Esophagus muscularis mucosa (tissue), 4 donors: ENCODE data around the gene KANK4.

Experiments used
- EP300 ChIP-seq: sonication (generic); formaldehyde crosslinking; IDR thresholded peaks from one replicate; pipeline ENCODE4 v1.6.1; 2017; ENCODE audit warnings: antibody characterized with exemption
- POLR2A ChIP-seq: fragments of 450-650 bp; IDR thresholded peaks from one replicate; pipeline ENCODE4 v1.6.1; 2017; ENCODE audit warnings: antibody characterized with exemption, moderate library complexity, mild to moderate bottlenecking, low read depth
- POLR2AphosphoS5 ChIP-seq, 2 donors: sonication (generic); formaldehyde crosslinking; IDR thresholded peaks; one replicate each; pipeline ENCODE4 v1.6.1; 2017; ENCODE audit warnings: antibody characterized with exemption in 2 of 2
- TF ChIP-seq, protein P1 (sequence below), 3 experiments: fragments of 200-600 bp in 2 of 3; fragments of 450-650 bp in 1 of 3; sonication (generic) in 2 of 3; IDR thresholded peaks; one replicate each; pipeline ENCODE4 v1.5.1; 2017 to 2019; ENCODE audit warnings: antibody characterized with exemption in 3 of 3, mild to moderate bottlenecking in 2 of 3, moderate library complexity in 1 of 3

DNA sequence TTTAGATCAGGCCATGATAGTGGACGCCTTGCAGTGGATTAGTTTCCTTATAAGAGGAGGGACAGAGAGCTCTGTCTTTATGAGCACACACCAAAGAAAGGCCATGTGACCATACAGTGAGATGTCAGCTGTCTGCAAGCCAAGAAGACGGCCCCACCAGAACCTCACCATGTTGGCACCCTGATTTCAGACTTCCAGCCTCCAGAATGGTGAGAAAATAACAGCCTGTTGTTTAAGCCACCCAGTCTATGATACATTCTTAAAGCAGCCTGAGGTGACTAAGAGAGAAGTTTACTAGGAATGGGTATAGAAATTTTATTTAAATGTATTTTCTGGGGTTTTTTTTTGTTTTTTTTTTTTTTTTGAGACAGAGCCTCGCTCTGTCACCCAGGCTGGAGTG, 95.1 kb downstream of the KANK4 start:
- TF ChIP-seq, protein P1, sequence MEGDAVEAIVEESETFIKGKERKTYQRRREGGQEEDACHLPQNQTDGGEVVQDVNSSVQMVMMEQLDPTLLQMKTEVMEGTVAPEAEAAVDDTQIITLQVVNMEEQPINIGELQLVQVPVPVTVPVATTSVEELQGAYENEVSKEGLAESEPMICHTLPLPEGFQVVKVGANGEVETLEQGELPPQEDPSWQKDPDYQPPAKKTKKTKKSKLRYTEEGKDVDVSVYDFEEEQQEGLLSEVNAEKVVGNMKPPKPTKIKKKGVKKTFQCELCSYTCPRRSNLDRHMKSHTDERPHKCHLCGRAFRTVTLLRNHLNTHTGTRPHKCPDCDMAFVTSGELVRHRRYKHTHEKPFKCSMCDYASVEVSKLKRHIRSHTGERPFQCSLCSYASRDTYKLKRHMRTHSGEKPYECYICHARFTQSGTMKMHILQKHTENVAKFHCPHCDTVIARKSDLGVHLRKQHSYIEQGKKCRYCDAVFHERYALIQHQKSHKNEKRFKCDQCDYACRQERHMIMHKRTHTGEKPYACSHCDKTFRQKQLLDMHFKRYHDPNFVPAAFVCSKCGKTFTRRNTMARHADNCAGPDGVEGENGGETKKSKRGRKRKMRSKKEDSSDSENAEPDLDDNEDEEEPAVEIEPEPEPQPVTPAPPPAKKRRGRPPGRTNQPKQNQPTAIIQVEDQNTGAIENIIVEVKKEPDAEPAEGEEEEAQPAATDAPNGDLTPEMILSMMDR (IDR thresholded peaks at IDR 0.05) = no peak
- no peak for TF ChIP-seq EP300
- TF ChIP-seq POLR2A = no peak
- TF ChIP-seq POLR2AphosphoS5 (IDR thresholded peaks at IDR 0.05) = no peak
